Measurements from ENCODE around the gene ATP10A.

The ATP10A gene

DNA sequence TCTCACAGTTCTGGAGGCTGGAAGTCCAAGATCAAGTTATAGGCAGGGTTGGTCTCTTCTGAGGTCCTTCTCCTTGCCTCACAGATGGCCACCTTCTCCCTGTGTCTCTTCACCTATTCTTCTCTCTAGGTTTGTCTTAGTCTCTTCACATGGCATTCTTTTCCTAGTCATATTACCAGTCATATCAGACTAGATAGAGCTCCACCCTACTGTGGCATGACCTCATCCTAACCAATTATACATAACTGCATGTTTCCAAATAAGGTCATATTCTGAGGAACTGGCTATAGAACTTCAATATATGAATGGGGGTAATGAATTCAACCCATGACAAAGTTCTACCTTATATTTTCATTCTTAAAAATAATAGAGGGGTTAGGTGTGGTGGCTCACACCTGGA, 227.9 kb downstream of the ATP10A start:
- H3K4me1 ChIP-seq (ENCODE audit: control insufficient read depth in 1 of 2, insufficient read depth in 1 of 2, low read depth in 1 of 2, low read length in 1 of 2), result no peaks in the 10 kb centered on the region
- no peaks in the 10 kb centered on the region for H3K36me3 ChIP-seq
- H3K9me3 ChIP-seq, result no peaks in the 10 kb centered on the region
- H3K27ac ChIP-seq, result no peak overlapping the region
- H3K4me3 ChIP-seq (ENCODE audit: low read depth in 1 of 2, low read length in 1 of 2), result no peak overlapping the region
- TF ChIP-seq, protein P1, sequence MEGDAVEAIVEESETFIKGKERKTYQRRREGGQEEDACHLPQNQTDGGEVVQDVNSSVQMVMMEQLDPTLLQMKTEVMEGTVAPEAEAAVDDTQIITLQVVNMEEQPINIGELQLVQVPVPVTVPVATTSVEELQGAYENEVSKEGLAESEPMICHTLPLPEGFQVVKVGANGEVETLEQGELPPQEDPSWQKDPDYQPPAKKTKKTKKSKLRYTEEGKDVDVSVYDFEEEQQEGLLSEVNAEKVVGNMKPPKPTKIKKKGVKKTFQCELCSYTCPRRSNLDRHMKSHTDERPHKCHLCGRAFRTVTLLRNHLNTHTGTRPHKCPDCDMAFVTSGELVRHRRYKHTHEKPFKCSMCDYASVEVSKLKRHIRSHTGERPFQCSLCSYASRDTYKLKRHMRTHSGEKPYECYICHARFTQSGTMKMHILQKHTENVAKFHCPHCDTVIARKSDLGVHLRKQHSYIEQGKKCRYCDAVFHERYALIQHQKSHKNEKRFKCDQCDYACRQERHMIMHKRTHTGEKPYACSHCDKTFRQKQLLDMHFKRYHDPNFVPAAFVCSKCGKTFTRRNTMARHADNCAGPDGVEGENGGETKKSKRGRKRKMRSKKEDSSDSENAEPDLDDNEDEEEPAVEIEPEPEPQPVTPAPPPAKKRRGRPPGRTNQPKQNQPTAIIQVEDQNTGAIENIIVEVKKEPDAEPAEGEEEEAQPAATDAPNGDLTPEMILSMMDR (IDR thresholded peaks at IDR 0.05), result no peak
- H3K27me3 ChIP-seq, result no peaks in the 10 kb centered on the region

DNA sequence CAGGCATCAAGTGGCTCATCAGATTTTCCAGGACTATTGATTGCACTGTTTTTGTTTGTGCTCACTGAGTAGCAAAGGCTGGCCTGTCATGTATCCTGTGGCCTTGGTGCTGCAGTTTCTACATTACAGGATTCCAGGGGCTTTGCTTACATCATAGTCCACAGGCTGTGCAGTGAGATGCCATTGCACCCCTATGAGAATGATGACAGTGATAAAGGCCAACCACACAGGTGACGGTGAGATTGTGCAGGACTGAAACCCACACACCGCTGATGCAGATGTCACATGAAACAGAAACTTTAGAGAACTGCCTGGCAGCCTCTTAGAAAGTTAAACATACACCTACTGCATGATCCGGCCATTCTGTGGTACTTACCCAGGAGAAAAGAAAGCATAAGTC, 229.3 kb downstream of the ATP10A start:
- no peaks in the 10 kb centered on the region for H3K27me3 ChIP-seq
- H3K36me3 ChIP-seq, result no peaks in the 10 kb centered on the region
- no peaks in the 10 kb centered on the region for H3K4me1 ChIP-seq (ENCODE audit: control insufficient read depth in 1 of 2, insufficient read depth in 1 of 2, low read depth in 1 of 2, low read length in 1 of 2)
- TF ChIP-seq, protein P1 (IDR thresholded peaks at IDR 0.05), result no peak
- H3K9me3 ChIP-seq, result no peaks in the 10 kb centered on the region
- H3K4me3 ChIP-seq (ENCODE audit: low read depth in 1 of 2, low read length in 1 of 2), result no peak overlapping the region
- no peak overlapping the region for H3K27ac ChIP-seq

DNA sequence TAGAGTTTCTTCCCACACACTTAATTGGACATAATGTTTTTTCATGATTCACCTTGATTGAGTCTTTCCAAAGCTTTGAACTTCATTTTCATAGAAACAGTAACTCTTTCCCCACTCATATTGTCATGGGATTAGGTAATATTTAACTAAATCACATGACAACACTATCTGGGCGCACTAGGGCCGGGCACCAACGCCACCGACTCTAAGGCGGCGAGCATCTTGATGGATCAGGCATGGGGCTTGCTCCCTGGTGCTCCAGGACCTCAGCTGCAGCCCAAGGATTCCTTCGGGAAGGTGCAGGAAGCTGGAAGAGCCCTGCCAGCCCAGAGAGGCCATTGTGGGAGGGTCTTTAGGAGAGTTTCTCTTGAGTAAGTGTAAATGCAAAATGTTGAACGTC, 231.2 kb downstream of the ATP10A start:
- H3K27me3 ChIP-seq, result no peaks in the 10 kb centered on the region
- H3K27ac ChIP-seq, result no peak overlapping the region
- H3K36me3 ChIP-seq, result no peaks in the 10 kb centered on the region
- no peak overlapping the region for H3K4me3 ChIP-seq (ENCODE audit: low read depth in 1 of 2, low read length in 1 of 2)
- H3K4me1 ChIP-seq (ENCODE audit: control insufficient read depth in 1 of 2, insufficient read depth in 1 of 2, low read depth in 1 of 2, low read length in 1 of 2), result no peaks in the 10 kb centered on the region
- TF ChIP-seq, protein P1 (IDR thresholded peaks at IDR 0.05), result no peak
- H3K9me3 ChIP-seq, result no peaks in the 10 kb centered on the region
